Astrocyte (in vitro differentiated cells and primary cell): ENCODE results near the gene SLC9A3.

ENCODE experiments used
- CTCF ChIP-seq: IDR thresholded peaks from 2 replicates; pipeline ENCODE4 v1.5.1; 2011; ENCODE audit warnings: low read depth, mild to moderate bottlenecking, inconsistent platforms, low read length, moderate library complexity; ENCODE audit not compliant: insufficient read depth
- EZH2 ChIP-seq: IDR thresholded peaks from 2 replicates; pipeline ENCODE4 v1.6.1; 2012; ENCODE audit warnings: mild to moderate bottlenecking, low read length, inconsistent platforms; ENCODE audit not compliant: insufficient read depth

GRCh38 chr5:420632-421286 is 103.5 kb downstream of the SLC9A3 start:
- TF ChIP-seq CTCF = no peak
- no peak for TF ChIP-seq EZH2
